HepG2 (cell line): Measurements from ENCODE around the gene MPIG6B. TPM values are rescaled to one million over a fixed set of nuclear protein-coding genes. Genes with fewer than 3 reads are reported as not detected.

Experiments
- ARID4A ChIP-seq: sonication (generic); formaldehyde crosslinking; IDR thresholded peaks from 2 replicates; pipeline ENCODE4 v1.5.0; 2020; ENCODE audit warnings: mild to moderate bottlenecking, missing genetic modification reagents, borderline replicate concordance
- ARID5B ChIP-seq: IDR thresholded peaks from 2 replicates; pipeline ENCODE4 v1.4.0; 2020; ENCODE audit warnings: mild to moderate bottlenecking, missing genetic modification reagents
- FOXO1 ChIP-seq: sonication (generic); formaldehyde crosslinking; IDR thresholded peaks from 2 replicates; pipeline ENCODE4 v1.4.0; 2020; ENCODE audit warnings: missing genetic modification reagents
- HMG20A ChIP-seq: IDR thresholded peaks from 2 replicates; pipeline ENCODE4 v1.6.1; 2016; ENCODE audit warnings: borderline replicate concordance
- IRF9 ChIP-seq: sonication (generic); formaldehyde crosslinking; IDR thresholded peaks from 2 replicates; pipeline ENCODE4 v1.8.0; 2022; ENCODE audit warnings: missing genetic modification reagents, mild to moderate bottlenecking, borderline replicate concordance
- KDM3A ChIP-seq: IDR thresholded peaks from 2 replicates; pipeline ENCODE4 v1.6.1; 2018; ENCODE audit warnings: low read depth, missing compliant biosample characterization
- MAZ ChIP-seq, 2 experiments: sonication (generic) in 1 of 2; formaldehyde crosslinking in 1 of 2; IDR thresholded peaks; 2 replicates each; pipeline versions ENCODE4 v1.5.0 to v1.6.1; 2012 to 2020; ENCODE audit warnings: low read depth in 2 of 2, mild to moderate bottlenecking in 2 of 2, borderline replicate concordance in 1 of 2, improper control_type of control experiment in 1 of 2, low read length in 1 of 2, missing genetic modification reagents in 1 of 2, moderate library complexity in 1 of 2
- MTF2 ChIP-seq: sonication (generic); formaldehyde crosslinking; IDR thresholded peaks from 2 replicates; pipeline ENCODE4 v1.5.0; 2020; ENCODE audit warnings: missing genetic modification reagents, borderline replicate concordance
- MXD4 ChIP-seq: IDR thresholded peaks from 2 replicates; pipeline ENCODE4 v1.6.1; 2016; ENCODE audit warnings: mild to moderate bottlenecking, missing biosample characterization, missing genetic modification reagents
- NR2F2 ChIP-seq: IDR thresholded peaks from 2 replicates; pipeline ENCODE4 v1.6.1; 2012; ENCODE audit warnings: low read depth, inconsistent platforms, borderline replicate concordance
- RARA ChIP-seq: IDR thresholded peaks from 2 replicates; pipeline ENCODE4 v1.6.1; 2016; ENCODE audit warnings: missing genetic modification reagents, missing compliant biosample characterization
- SP1 ChIP-seq, 2 experiments: fragments of 450-650 bp in 1 of 2; sonication (generic) in 1 of 2; formaldehyde crosslinking in 1 of 2; IDR thresholded peaks; 2 replicates each; pipeline versions ENCODE4 v1.4.0 to v1.6.1; 2016 to 2020; ENCODE audit warnings: missing genetic modification reagents in 1 of 2
- SRF ChIP-seq: IDR thresholded peaks from 2 replicates; pipeline ENCODE4 v1.6.1; 2011; ENCODE audit warnings: mild to moderate bottlenecking, low read depth, low read length, moderate library complexity
- TAF1 ChIP-seq: sonication (generic); formaldehyde crosslinking; IDR thresholded peaks from 2 replicates; pipeline ENCODE4 v1.4.0; 2020; ENCODE audit warnings: missing genetic modification reagents
- THAP11 ChIP-seq: IDR thresholded peaks from 2 replicates; pipeline ENCODE4 v1.6.1; 2016; ENCODE audit warnings: missing biosample characterization, missing genetic modification reagents
- ZNF124 ChIP-seq: sonication (generic); formaldehyde crosslinking; IDR thresholded peaks from 2 replicates; pipeline ENCODE4 v1.4.0; 2020; ENCODE audit warnings: missing genetic modification reagents
- ZNF331 ChIP-seq: sonication (generic); formaldehyde crosslinking; IDR thresholded peaks from 2 replicates; pipeline ENCODE4 v1.4.0; 2020; ENCODE audit warnings: missing genetic modification reagents
- ZNF432 ChIP-seq: sonication (generic); formaldehyde crosslinking; IDR thresholded peaks from 2 replicates; pipeline ENCODE4 v1.5.0; 2020; ENCODE audit warnings: missing genetic modification reagents, mild to moderate bottlenecking, borderline replicate concordance
- ZNF83 ChIP-seq: sonication (generic); formaldehyde crosslinking; IDR thresholded peaks from 2 replicates; pipeline ENCODE4 v1.4.0; 2020; ENCODE audit warnings: missing genetic modification reagents, mild to moderate bottlenecking, borderline replicate concordance
- ZSCAN31 ChIP-seq: sonication (generic); formaldehyde crosslinking; IDR thresholded peaks from 2 replicates; pipeline ENCODE4 v1.5.0; 2020; ENCODE audit warnings: low read depth, mild to moderate bottlenecking, missing genetic modification reagents
- polyA plus RNA-seq, 8 experiments: library from polyadenylated mRNA; depleted of rRNA in 3 of 8; stranded (reverse) in 7 of 8; unstranded in 1 of 8; fragments of >200 nt; fragmentation: Illumina TruSeq in 4 of 8; extraction: Trizol in 4 of 8; gene quantifications; 2 replicates each; pipeline versions ENCODE4 v1.2.1 to v1.2.3, GENCODE V29; 2011 to 2016; ENCODE audit warnings: low read depth in 4 of 8, missing spikeins in 1 of 8, mixed read lengths in 1 of 8; ENCODE audit not compliant: insufficient read depth in 1 of 8
- total RNA-seq, 5 experiments: library from RNA; depleted of rRNA; stranded (reverse); fragments of >200 nt; fragmentation: Illumina TruSeq; extraction: Trizol; gene quantifications; 2 replicates each; pipeline ENCODE4 v1.2.3, GENCODE V29; 2016; ENCODE audit warnings: low read depth in 1 of 5

Gene MPIG6B
- total and polyA plus RNA-seq, 2 of the 13 experiments (the other 11 are each of a cell fraction or from before 2014, with no cell fraction given): not detected

GRCh38 chr6:31769684-31770371, 46.7 kb downstream of the MPIG6B start (continued):
- peak; percentile 55; the same call in 1 of the 2 replicates for TF ChIP-seq ARID4A (CRISPR knock-in tag)
- TF ChIP-seq HMG20A (CRISPR knock-in tag): peak; percentile 46; the same call in 1 of the 2 replicates
- no peak for TF ChIP-seq ZNF432
- TF ChIP-seq SRF: 0 out of 2 replicates have a peak, but pooled peaks have one; percentile 7
- TF ChIP-seq ARID5B (CRISPR knock-in tag): peak; percentile 61
- 0 out of 2 replicates have a peak, but pooled peaks have one; percentile 21 for TF ChIP-seq RARA (CRISPR knock-in tag)
- TF ChIP-seq SP1 (IDR thresholded peaks at IDR 0.05): no peak
- peak; percentile 71 for TF ChIP-seq SP1 (CRISPR knock-in tag; IDR thresholded peaks at IDR 0.05)
- TF ChIP-seq ZSCAN31 (CRISPR knock-in tag): no peak
- peak; percentile 32; the same call in 1 of the 2 replicates for TF ChIP-seq MXD4
- 0 out of 2 replicates have a peak, but pooled peaks have one; percentile 44 for TF ChIP-seq IRF9
- TF ChIP-seq MAZ (IDR thresholded peaks at IDR 0.05; ENCODE audit: borderline replicate concordance, low read depth, low read length): no peak
- peak; percentile 89 for TF ChIP-seq MAZ (CRISPR knock-in tag; IDR thresholded peaks at IDR 0.05; ENCODE audit: low read depth)
- no peak for TF ChIP-seq ZNF83 (CRISPR knock-in tag)
- 0 out of 2 replicates have a peak, but pooled peaks have one; percentile 75 for TF ChIP-seq ZNF124 (CRISPR knock-in tag)
- no peak for TF ChIP-seq MTF2
- peak; percentile 68; the same call in 1 of the 2 replicates for TF ChIP-seq THAP11 (CRISPR knock-in tag)
- TF ChIP-seq FOXO1: 0 out of 2 replicates have a peak, but pooled peaks have one; percentile 38
- peak; percentile 63; the same call in 1 of the 2 replicates for TF ChIP-seq ZNF331 (CRISPR knock-in tag)
- no peak for TF ChIP-seq NR2F2
- peak; percentile 78; the same call in 1 of the 2 replicates for TF ChIP-seq KDM3A (CRISPR knock-in tag)
- no peak; the same call in 1 of the 2 replicates for TF ChIP-seq TAF1 (CRISPR knock-in tag)
